Measurements from ENCODE around the gene MMEL1.

The MMEL1 gene

GRCh38 chr1:2605509-2606395 lies 27.1 kb downstream of the MMEL1 start:
- no peak overlapping the region for H3K4me3 ChIP-seq (ENCODE audit: control insufficient read depth, low read depth, low read length)
- no peak for TF ChIP-seq CTCF (IDR thresholded peaks at IDR 0.05; ENCODE audit: control insufficient read depth, insufficient read depth, low read depth, low read length, missing control alignments)
- no peak for DNase-seq (ENCODE audit: low read depth)

- no peak for TF ChIP-seq CTCF (IDR thresholded peaks at IDR 0.05; ENCODE audit: control insufficient read depth, insufficient read depth, low read depth, low read length, missing control alignments)
- no peak for DNase-seq (ENCODE audit: low read depth)
- H3K4me3 ChIP-seq (ENCODE audit: control insufficient read depth, low read depth, low read length), result no peak overlapping the region
Observed at GRCh38 chr1:2604844-2605508, 27.8 kb downstream of the MMEL1 start.

GRCh38 chr1:2604156-2604843 lies 28.5 kb downstream of the MMEL1 start:
- no peak for DNase-seq (ENCODE audit: low read depth)
- no peak for TF ChIP-seq CTCF (IDR thresholded peaks at IDR 0.05; ENCODE audit: control insufficient read depth, insufficient read depth, low read depth, low read length, missing control alignments)
- no peak overlapping the region for H3K4me3 ChIP-seq (ENCODE audit: control insufficient read depth, low read depth, low read length)

GRCh38 chr1:2603521-2604155 lies 29.2 kb downstream of the MMEL1 start:
- TF ChIP-seq CTCF (IDR thresholded peaks at IDR 0.05; ENCODE audit: control insufficient read depth, insufficient read depth, low read depth, low read length, missing control alignments), result no peak
- no peak for DNase-seq (ENCODE audit: low read depth)
- H3K4me3 ChIP-seq (ENCODE audit: control insufficient read depth, low read depth, low read length), result no peak overlapping the region

GRCh38 chr1:2602866-2603520 lies 29.8 kb downstream of the MMEL1 start:
- no peak for TF ChIP-seq CTCF (IDR thresholded peaks at IDR 0.05; ENCODE audit: control insufficient read depth, insufficient read depth, low read depth, low read length, missing control alignments)
- H3K4me3 ChIP-seq (ENCODE audit: control insufficient read depth, low read depth, low read length), result no peak overlapping the region

More at GRCh38 chr1:2602866-2603520, 29.8 kb downstream of the MMEL1 start:
- no peak for DNase-seq (ENCODE audit: low read depth)
